ENCODE data around the gene IWS1.

The IWS1 gene

DNA sequence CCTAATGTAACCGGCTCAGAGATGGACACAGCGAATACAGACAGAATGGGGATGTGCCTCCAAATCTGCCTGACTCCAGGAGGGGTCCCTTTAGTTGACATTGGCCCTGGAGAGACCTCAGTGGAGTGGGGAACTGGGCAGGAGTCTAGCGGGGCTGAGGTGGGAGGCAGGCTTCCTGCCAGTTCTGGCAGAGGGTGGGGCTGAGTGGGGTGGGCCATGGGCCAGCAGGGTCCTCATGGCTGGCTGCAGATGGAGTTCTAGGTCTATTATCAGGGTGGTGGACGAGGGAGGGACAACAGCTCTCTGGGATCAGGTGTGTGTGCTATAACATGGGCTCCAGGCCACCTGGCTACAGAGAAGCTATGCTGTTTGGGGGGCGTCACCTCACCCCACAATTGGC is 86.9 kb downstream of the IWS1 start:
- TF ChIP-seq CTCF (IDR thresholded peaks at IDR 0.05; ENCODE audit: low read depth, low read length), result no peak
- DNase-seq (ENCODE audit: low read depth in 2 of 2), result no peak
- H3K4me3 ChIP-seq (replicated peaks in 1 of 2; ENCODE audit: low read depth in 2 of 2, low read length in 2 of 2), result no peak overlapping the region

- TF ChIP-seq CTCF (IDR thresholded peaks at IDR 0.05; ENCODE audit: low read depth, low read length), result no peak
- no peak overlapping the region for H3K4me3 ChIP-seq (replicated peaks in 1 of 2; ENCODE audit: low read depth in 2 of 2, low read length in 2 of 2)
- no peak for DNase-seq (ENCODE audit: low read depth in 2 of 2)
Observed at GRCh38 chr2:127437781-127438726, 88.2 kb downstream of the IWS1 start.

- no peak for TF ChIP-seq CTCF (IDR thresholded peaks at IDR 0.05; ENCODE audit: low read depth, low read length)
- no peak overlapping the region for H3K4me3 ChIP-seq (replicated peaks in 1 of 2; ENCODE audit: low read depth in 2 of 2, low read length in 2 of 2)
- no peak for DNase-seq (ENCODE audit: low read depth in 2 of 2)
Observed at GRCh38 chr2:127437056-127437455, 89.2 kb downstream of the IWS1 start.

- H3K4me3 ChIP-seq (replicated peaks in 1 of 2; ENCODE audit: low read depth in 2 of 2, low read length in 2 of 2), result no peak overlapping the region
- no peak for TF ChIP-seq CTCF (IDR thresholded peaks at IDR 0.05; ENCODE audit: low read depth, low read length)
- no peak for DNase-seq (ENCODE audit: low read depth in 2 of 2)
Observed at GRCh38 chr2:127434515-127434914, 91.8 kb downstream of the IWS1 start.

DNA sequence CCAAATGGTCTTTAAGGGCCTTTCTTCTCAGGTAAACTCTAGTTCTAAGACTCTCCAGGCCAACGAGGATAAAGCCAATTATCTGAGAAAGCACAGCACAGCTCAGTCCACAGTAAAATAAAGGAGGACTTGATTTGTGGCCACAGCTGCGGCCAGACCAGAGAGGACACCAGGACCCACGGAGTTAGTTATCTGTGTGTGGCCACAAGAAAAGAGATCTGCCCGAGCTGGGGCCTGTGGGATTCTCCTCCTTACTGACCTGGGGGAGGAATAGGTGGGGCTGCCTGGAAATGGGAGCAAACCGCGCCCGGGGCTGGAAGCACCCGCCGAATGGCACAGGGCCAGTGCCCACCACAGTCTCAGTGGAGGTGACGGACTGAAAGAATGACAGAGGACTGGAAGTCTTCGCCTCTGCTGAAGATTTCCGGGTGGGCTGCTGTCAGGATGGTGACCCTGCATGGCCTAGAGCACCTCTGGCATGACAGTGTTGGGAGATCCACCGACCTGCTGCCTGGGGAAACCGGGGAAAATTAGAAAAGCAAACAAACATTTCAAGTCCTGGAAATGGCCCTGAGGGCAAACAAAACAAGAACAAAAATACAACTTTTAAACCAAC is 94.8 kb downstream of the IWS1 start:
- no peak for TF ChIP-seq CTCF (IDR thresholded peaks at IDR 0.05; ENCODE audit: low read depth, low read length)
- no peak for DNase-seq (ENCODE audit: low read depth in 2 of 2)

More for the DNA sequence above, 94.8 kb downstream of the IWS1 start:
- H3K4me3 ChIP-seq (replicated peaks in 1 of 2; ENCODE audit: low read depth in 2 of 2, low read length in 2 of 2), result no peak overlapping the region
